Eye (tissue), 1 donor: ENCODE measurements around the gene INVS.
A peak's percentile ranks its signal among the peaks of the same experiment; 100 is the strongest.
"Not testable (repeated sequence)": the region's sequence is repeated elsewhere in the genome, so short reads cannot be mapped to it uniquely, and the experiment has no call there.

Experiments used
- DNase-seq: peaks from one replicate; pipeline ENCODE4 v3.0.0-alpha.2; 2015

INVS gene

DNA sequence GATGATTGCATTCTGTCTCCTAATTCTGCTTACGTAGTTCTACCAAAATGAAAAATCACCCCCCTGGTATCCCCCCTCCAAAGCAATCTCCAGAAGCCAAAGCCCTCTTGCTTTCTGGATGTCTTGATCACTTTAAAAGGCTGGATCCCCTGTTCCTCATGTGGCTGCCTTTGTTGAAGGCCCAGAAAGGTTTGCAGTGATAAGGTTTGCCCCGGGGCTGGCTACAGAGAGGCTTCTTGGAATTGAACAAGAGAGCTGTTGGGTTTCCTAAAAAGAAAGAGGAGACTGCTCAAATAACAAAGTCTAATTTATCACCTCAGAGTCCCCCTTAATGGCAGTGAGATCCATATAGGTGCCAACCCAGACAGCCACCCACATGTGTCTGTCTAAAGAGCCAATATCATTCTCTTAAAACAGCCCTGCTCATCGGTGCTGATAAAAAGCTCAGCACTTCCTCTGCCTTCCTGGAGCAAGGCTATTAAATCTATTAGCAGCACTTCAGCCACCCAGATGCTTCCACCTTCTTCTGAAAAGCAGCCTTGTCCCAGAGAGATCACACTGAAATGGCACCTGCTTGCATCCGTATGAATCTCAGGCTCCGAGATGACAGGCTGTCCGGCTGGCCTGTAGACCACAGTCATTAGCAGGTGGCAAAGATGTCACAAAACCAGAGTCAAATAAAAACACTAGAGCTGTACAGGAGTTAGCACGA is 182.8 kb downstream of the INVS start:
- DNase-seq: no peak

DNA sequence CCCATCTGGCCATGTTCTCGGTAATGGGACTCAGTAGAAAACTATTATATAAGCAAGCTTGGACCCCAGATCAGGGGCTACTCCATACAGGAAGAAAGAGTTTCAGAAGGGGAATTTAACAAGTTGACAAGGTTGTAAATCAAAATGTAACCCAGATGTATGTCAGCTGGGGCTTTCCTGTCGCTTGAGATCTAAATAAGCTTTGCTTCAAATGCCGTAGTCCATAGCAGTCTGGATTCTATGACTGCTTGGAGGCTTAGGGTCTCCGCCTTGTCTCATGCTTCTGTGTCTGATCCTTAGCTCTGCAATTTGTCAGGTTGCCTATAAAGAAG is 183.3 kb downstream of the INVS start:
- DNase-seq: no peak

DNA sequence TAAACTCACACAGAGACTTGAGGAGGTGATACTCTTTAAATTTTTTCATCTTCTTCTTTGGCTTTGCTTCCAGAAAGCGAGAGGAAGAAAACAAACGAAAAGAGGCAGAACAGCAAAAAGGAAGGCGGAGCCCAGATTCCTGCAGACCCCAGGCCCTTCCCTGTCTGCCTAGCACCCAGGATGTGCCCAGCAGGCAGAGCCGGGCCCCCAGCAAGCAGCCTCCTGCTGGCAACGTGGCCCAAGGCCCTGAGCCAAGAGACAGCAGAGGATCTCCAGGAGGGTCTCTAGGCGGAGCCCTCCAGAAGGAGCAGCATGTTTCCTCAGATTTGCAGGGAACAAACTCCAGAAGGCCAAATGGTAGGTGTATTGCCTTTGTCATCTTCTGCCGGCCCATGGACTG is 185.2 kb downstream of the INVS start:
- no peak for DNase-seq

- DNase-seq: no peak
These were observed 186.0 kb downstream of the INVS start for GRCh38 chr9:100285080-100285479.

- no peak for DNase-seq
These were observed 186.6 kb downstream of the INVS start for GRCh38 chr9:100285601-100286000.

DNA sequence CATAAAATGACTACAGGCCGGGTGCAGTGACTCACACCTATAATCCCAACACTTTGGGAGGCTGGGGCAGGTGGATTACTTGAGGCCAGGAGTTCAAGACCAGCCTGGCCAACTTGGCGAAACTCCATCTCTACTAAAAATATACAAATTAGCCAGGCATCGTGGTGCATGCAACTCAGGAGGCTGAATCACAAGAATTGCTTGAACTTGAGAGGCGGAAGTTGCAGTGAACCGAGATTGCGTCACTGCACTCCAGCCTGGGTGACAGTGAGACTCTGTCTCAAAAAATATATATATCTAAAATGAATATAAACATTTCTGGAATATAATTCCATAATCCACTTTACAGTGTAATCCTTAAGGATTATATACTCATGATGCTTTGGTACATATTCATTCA is 187.2 kb downstream of the INVS start:
- no peak for DNase-seq

- DNase-seq: no peak
These were observed 188.1 kb downstream of the INVS start for GRCh38 chr9:100287186-100287585.

- DNase-seq: no peak
These were observed 191.7 kb downstream of the INVS start for GRCh38 chr9:100290714-100291113.

GRCh38 chr9:100292414-100292813 is 193.4 kb downstream of the INVS start:
- DNase-seq: no peak

DNA sequence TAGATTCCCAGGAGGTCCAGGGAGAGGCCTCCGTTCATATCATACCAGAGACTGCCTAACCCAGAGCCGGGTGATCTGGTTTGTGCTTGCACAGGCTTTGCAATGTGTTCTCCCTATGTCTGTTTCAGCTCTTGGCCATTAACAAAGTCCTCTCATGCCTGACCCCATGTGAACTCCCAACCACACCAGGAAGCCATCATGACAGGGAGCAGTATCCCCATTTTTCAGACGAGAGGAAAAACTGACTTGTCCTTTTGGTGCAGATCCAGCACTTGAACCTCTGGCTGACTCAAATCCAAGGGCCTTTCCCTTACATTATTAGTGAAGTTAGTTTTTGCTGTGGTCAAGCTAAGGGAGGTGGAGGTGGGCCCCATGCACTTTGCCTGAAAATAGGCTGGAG is 195.3 kb downstream of the INVS start:
- no peak for DNase-seq

GRCh38 chr9:100294806-100295205 is 195.8 kb downstream of the INVS start:
- no peak for DNase-seq

- DNase-seq: no peak
These were observed 196.2 kb downstream of the INVS start for GRCh38 chr9:100295240-100295639.

DNA sequence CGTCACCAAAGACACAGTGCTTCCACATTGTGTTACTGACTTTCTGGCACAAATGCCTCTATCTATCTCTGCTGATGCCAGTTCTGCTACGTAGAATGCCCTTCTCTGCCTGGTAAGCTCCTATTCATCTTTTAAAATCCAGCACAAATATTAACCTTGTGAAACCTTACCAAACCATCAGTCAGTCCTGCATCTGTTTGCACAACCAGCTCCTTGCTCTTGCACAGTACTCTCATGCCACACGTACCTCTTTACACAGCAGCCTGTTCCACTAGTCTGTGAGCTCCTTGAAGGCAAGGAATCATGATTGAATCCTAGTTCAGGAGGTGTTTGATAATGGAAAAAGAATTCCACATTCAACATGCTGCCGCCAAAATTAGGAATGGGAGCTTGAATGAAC is 197.4 kb downstream of the INVS start:
- no peak for DNase-seq

DNA sequence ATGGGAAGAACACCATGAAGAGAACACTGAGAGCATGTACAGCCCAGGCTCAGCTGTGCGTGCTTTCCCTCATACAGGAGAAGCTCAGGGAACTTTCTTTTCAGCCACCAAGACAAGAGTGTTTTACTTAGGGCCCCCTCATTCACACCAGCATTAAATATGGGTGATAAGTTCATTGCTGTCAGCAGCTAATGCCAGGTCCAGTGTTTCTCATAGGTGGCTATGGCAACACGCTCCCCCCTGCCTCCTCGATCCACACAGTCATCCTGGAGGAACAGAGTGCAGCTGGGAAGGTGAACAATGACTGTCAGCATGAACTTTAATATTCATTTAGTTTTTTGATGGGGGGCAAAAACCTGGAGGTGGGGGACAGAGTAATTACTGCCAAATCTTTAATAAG is 199.3 kb downstream of the INVS start:
- DNase-seq: no peak

- DNase-seq: no peak
These were observed 204.7 kb downstream of the INVS start for GRCh38 chr9:100303747-100304146.

DNA sequence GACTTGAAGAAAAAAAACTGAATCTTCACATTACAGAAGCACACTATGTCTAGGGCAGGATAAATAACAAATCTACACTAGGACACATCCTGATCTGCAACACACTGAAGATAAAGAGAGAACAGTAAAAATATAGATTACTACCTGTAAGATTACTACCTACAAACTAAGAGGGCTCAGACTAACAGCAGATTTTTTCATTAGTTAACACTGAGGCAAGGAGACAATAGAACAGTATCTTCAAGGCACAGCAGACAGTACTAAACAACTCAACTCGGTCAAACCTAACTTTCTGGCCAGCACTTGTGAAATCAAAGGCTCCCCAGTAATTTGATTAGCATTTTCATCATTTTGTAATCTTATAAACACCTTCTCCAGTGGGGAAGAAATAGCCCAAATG is 207.2 kb downstream of the INVS start:
- no peak for DNase-seq

GRCh38 chr9:100307080-100307479 is 208.0 kb downstream of the INVS start:
- no peak for DNase-seq

GRCh38 chr9:100308965-100309564 is 210.0 kb downstream of the INVS start:
- no peak for DNase-seq

GRCh38 chr9:100309992-100310391 is 210.9 kb downstream of the INVS start:
- no peak for DNase-seq

GRCh38 chr9:100315561-100315960 is 216.5 kb downstream of the INVS start:
- no peak for DNase-seq

DNA sequence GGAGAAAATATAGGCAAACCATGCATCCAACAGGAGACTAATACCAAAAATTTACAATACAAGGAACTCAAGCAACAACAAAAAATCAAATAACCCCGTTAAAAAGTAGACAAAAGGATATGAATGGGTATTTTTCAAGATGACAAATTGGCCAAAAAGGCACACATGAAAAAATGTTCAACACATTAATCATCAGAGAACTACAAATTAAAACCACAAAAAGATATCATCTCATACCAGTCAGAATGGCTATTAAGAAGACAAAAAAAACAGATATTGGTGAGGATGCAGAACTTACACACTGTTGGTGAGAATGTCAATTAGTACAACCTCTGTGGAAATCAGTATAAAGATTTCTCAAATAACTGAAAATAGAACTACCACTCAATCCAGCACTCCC is 218.7 kb downstream of the INVS start:
- DNase-seq: no peak

DNA sequence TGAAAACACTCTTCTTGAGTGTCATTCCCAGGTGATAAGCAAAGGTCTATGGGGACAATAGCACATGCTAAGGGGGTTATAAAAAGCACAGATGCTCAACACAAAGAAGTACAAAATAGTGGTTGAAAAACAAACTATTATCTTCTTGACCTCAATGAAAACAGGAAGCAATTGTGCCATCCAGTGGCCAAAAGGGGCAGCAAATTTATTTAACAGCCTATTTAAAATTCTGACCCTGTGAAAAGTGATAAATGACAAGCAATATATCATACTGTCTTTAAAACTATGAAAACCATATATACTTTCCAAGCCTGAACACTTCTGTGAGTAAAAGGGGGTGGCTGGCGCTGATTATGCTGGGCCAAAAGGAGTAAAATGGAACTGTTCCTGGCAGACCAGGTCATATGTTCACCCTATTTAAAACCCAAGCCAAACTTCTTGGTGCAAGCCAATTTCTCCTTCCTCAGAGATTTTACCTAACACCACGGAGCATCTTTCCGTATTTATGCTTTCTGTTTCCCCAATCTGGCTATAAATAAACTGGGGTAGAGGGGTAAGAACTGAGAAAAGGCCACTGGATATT is 224.0 kb downstream of the INVS start:
- peak; percentile 83 for DNase-seq

DNA sequence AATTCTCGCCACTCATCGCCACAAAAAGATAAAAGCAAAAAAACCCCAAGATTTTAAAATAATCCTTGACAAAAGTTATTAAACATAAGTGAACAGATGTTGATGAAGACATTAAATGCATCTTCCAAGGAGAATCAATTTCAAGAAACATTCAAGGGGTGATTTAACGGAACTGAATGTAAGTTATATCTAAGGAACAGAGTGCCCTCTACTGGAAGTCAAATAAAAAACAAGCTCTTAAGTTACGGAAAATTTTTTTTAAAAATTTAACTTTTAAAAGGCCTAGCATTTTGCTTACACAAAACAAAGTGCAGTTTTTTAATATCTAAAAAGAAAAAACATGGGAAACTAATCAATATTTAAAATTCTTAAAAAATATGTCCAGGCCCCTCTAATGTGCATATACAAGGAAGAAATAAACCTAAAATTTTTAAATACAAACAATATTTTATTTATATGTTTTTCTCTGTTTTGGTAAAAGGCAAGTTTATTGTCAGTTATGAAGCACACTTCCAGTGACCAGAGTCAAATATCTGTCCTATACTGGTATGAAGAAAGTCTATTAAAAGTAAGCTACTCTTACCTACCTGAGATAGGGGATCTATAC is 225.7 kb downstream of the INVS start:
- DNase-seq: peak; percentile 50

- not testable (repeated sequence) for DNase-seq
These were observed 239.7 kb downstream of the INVS start for GRCh38 chr9:100338736-100339135.
